ENCODE data around the gene ADAMTS10. TPM values are rescaled to one million over a fixed set of nuclear protein-coding genes. Genes with fewer than 3 reads are reported as not detected.
A peak's percentile ranks its signal among the peaks of the same experiment; 100 is the strongest.

The ADAMTS10 gene
- total RNA-seq, 1 experiment from 2014 or later: not detected

GRCh38 chr19:8577741-8578140 is 32.8 kb downstream of the ADAMTS10 start:
- no peaks in the 10 kb centered on the region for H3F3A ChIP-seq (ENCODE audit: low read length, unreplicated experiment)
- H3K79me2 ChIP-seq (ENCODE audit: low read length): no peaks in the 10 kb centered on the region
- no peaks in the 10 kb centered on the region for H3K9me2 ChIP-seq (replicated peaks; ENCODE audit: low read length)
- DNase-seq: no peak
- no peak overlapping the region for H2AFZ ChIP-seq (ENCODE audit: low read length)
- no peak overlapping the region for H3K9ac ChIP-seq (ENCODE audit: low read length)
- H4K20me1 ChIP-seq (ENCODE audit: low read length): no peaks in the 10 kb centered on the region
- H3K27me3 ChIP-seq (ENCODE audit: low read length): no peaks in the 10 kb centered on the region
- peaks cover 5% of the 10 kb centered on the region; the same call in 1 of the 2 replicates for H3K4me1 ChIP-seq (ENCODE audit: insufficient read depth, low read length)
- no peak overlapping the region for H3K4me3 ChIP-seq (ENCODE audit: low read length)
- intact Hi-C loops (cut with micrococcal nuclease): no loop called here
- ATAC-seq: no peak
- BruUV-seq (replicated peaks): no TSS peak
- CTCF ChIA-PET: interaction anchor here (0.6 to 2.3 kb wide), 2 partner anchors 165 to 520 kb away, joined by 3 to 10 read pairs; partner anchors contain the start of gene MARCHF2
- POLR2A ChIA-PET (ENCODE audit: unreplicated experiment): no interaction called here
- H3K27ac ChIP-seq (ENCODE audit: low read length): no peak overlapping the region
- no peaks in the 10 kb centered on the region for H3K9me3 ChIP-seq (ENCODE audit: low read length)
- H3K36me3 ChIP-seq (ENCODE audit: low read depth, low read length): no peaks in the 10 kb centered on the region; the same call in 1 of the 2 replicates
- no peak for TF ChIP-seq EZH2 (IDR thresholded peaks at IDR 0.05; ENCODE audit: low read length, unreplicated experiment)
- TF ChIP-seq EZH2phosphoT487 (IDR thresholded peaks at IDR 0.05; ENCODE audit: borderline replicate concordance, low read length): no peak
- TF ChIP-seq, protein P1, sequence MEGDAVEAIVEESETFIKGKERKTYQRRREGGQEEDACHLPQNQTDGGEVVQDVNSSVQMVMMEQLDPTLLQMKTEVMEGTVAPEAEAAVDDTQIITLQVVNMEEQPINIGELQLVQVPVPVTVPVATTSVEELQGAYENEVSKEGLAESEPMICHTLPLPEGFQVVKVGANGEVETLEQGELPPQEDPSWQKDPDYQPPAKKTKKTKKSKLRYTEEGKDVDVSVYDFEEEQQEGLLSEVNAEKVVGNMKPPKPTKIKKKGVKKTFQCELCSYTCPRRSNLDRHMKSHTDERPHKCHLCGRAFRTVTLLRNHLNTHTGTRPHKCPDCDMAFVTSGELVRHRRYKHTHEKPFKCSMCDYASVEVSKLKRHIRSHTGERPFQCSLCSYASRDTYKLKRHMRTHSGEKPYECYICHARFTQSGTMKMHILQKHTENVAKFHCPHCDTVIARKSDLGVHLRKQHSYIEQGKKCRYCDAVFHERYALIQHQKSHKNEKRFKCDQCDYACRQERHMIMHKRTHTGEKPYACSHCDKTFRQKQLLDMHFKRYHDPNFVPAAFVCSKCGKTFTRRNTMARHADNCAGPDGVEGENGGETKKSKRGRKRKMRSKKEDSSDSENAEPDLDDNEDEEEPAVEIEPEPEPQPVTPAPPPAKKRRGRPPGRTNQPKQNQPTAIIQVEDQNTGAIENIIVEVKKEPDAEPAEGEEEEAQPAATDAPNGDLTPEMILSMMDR (conservative IDR thresholded peaks at IDR 0.05; ENCODE audit: low read depth, low read length): no peak
- H3K4me2 ChIP-seq (ENCODE audit: low read length): no peak overlapping the region

GRCh38 chr19:8577247-8577646 is 33.3 kb downstream of the ADAMTS10 start, which contains the start of gene MYO1F:
TSS of gene MYO1F (minus strand) at chr19:8577442. CDS start at chr19:8577309, 133 bp downstream.
- Histone ChIP-seq H3K9me3 (ENCODE audit: low read length) (no peaks in the 10 kb centered on the region), H3K79me2 (ENCODE audit: low read length) (no peaks in the 10 kb centered on the region), H3K27me3 (ENCODE audit: low read length) (no peaks in the 10 kb centered on the region), H3K36me3 (ENCODE audit: low read depth, low read length) (no peaks in the 10 kb centered on the region; the same call in 1 of the 2 replicates), H3K4me2 (ENCODE audit: low read length) (no peak within 1 kb of the TSS), H3K9me2 (replicated peaks; ENCODE audit: low read length) (no peaks in the 10 kb centered on the region), H3K27ac (ENCODE audit: low read length) (no peak within 1 kb of the TSS), H3K4me3 (ENCODE audit: low read length) (no peak within 1 kb of the TSS), H2AFZ (ENCODE audit: low read length) (no peak within 1 kb of the TSS), H3K9ac (ENCODE audit: low read length) (no peak within 1 kb of the TSS), H3K4me1 (ENCODE audit: insufficient read depth, low read length) (peaks cover 5% of the 10 kb centered on the region; the same call in 1 of the 2 replicates), H3F3A (ENCODE audit: low read length, unreplicated experiment) (no peaks in the 10 kb centered on the region), H4K20me1 (ENCODE audit: low read length) (no peaks in the 10 kb centered on the region)
- TF ChIP-seq EZH2phosphoT487 (IDR thresholded peaks at IDR 0.05; ENCODE audit: borderline replicate concordance, low read length) (no peak), EZH2 (IDR thresholded peaks at IDR 0.05; ENCODE audit: low read length, unreplicated experiment) (no peak)
- TF ChIP-seq, protein P1 (conservative IDR thresholded peaks at IDR 0.05; ENCODE audit: low read depth, low read length): no peak
- intact Hi-C loops (cut with micrococcal nuclease): no loop called here
- ATAC-seq: no peak
- ChIA-PET CTCF (interaction anchor here (0.6 kb wide), 2 partner anchors 342 to 520 kb away, joined by 3 read pairs; no protein-coding TSS in a partner anchor), POLR2A (ENCODE audit: unreplicated experiment) (no interaction called here)
- no peak for DNase-seq
- BruUV-seq (replicated peaks): no TSS peak

GRCh38 chr19:8576273-8576993 is 34.1 kb downstream of the ADAMTS10 start:
- no peak overlapping the region for H3K4me2 ChIP-seq (ENCODE audit: low read length)
- no peaks in the 10 kb centered on the region for H3F3A ChIP-seq (ENCODE audit: low read length, unreplicated experiment)
- BruUV-seq (replicated peaks): no TSS peak
- H2AFZ ChIP-seq (ENCODE audit: low read length): no peak overlapping the region
- DNase-seq (peak; percentile 21), ATAC-seq (0 out of 2 replicates have a peak, but pooled peaks have one; percentile 8)
- intact Hi-C loops (cut with micrococcal nuclease): no loop called here
- no peaks in the 10 kb centered on the region for H3K9me2 ChIP-seq (replicated peaks; ENCODE audit: low read length)
- no peaks in the 10 kb centered on the region for H3K79me2 ChIP-seq (ENCODE audit: low read length)
- CTCF ChIA-PET: interaction anchor here (0.5 kb wide), 2 partner anchors 72 to 152 kb away, joined by 8 to 15 read pairs; no protein-coding TSS in a partner anchor
- TF ChIP-seq EZH2phosphoT487 (IDR thresholded peaks at IDR 0.05; ENCODE audit: borderline replicate concordance, low read length) (no peak), EZH2 (IDR thresholded peaks at IDR 0.05; ENCODE audit: low read length, unreplicated experiment) (no peak)
- TF ChIP-seq, protein P1 (conservative IDR thresholded peaks at IDR 0.05; ENCODE audit: low read depth, low read length): no peak
- no peaks in the 10 kb centered on the region for H3K9me3 ChIP-seq (ENCODE audit: low read length)
- H3K27ac ChIP-seq (ENCODE audit: low read length): no peak overlapping the region
- no peaks in the 10 kb centered on the region for H3K27me3 ChIP-seq (ENCODE audit: low read length)
- H3K4me3 ChIP-seq (ENCODE audit: low read length): no peak overlapping the region
- peaks cover 5% of the 10 kb centered on the region; the same call in 1 of the 2 replicates for H3K4me1 ChIP-seq (ENCODE audit: insufficient read depth, low read length)
- no peak overlapping the region for H3K9ac ChIP-seq (ENCODE audit: low read length)
- no peaks in the 10 kb centered on the region; the same call in 1 of the 2 replicates for H3K36me3 ChIP-seq (ENCODE audit: low read depth, low read length)
- H4K20me1 ChIP-seq (ENCODE audit: low read length): no peaks in the 10 kb centered on the region
- POLR2A ChIA-PET (ENCODE audit: unreplicated experiment): no interaction called here
